Measurements from ENCODE around the gene EGFR.
A peak's percentile ranks its signal among the peaks of the same experiment; 100 is the strongest.

The EGFR gene

GRCh38 chr7:55071411-55072175 lies 52.8 kb downstream of the EGFR start:
- peak; percentile 26 for ATAC-seq
- TF ChIP-seq RARB (CRISPR knock-in tag; IDR thresholded peaks at IDR 0.05), result no peak
- no peak for TF ChIP-seq BACH2 (CRISPR knock-in tag; IDR thresholded peaks at IDR 0.05; ENCODE audit: borderline replicate concordance)
- TF ChIP-seq SNAI2 (CRISPR knock-in tag; IDR thresholded peaks at IDR 0.05), result no peak
- TF ChIP-seq OSR1 (CRISPR knock-in tag; IDR thresholded peaks at IDR 0.05), result no peak
- TF ChIP-seq, protein P1, sequence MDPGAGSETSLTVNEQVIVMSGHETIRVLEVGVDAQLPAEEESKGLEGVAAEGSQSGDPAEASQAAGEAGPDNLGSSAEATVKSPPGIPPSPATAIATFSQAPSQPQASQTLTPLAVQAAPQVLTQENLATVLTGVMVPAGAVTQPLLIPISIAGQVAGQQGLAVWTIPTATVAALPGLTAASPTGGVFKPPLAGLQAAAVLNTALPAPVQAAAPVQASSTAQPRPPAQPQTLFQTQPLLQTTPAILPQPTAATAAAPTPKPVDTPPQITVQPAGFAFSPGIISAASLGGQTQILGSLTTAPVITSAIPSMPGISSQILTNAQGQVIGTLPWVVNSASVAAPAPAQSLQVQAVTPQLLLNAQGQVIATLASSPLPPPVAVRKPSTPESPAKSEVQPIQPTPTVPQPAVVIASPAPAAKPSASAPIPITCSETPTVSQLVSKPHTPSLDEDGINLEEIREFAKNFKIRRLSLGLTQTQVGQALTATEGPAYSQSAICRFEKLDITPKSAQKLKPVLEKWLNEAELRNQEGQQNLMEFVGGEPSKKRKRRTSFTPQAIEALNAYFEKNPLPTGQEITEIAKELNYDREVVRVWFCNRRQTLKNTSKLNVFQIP (CRISPR knock-in tag; IDR thresholded peaks at IDR 0.05; ENCODE audit: borderline replicate concordance, low read depth), result no peak
- no peak for TF ChIP-seq ZFP3 (CRISPR knock-in tag; IDR thresholded peaks at IDR 0.05)
- TF ChIP-seq, protein P2, sequence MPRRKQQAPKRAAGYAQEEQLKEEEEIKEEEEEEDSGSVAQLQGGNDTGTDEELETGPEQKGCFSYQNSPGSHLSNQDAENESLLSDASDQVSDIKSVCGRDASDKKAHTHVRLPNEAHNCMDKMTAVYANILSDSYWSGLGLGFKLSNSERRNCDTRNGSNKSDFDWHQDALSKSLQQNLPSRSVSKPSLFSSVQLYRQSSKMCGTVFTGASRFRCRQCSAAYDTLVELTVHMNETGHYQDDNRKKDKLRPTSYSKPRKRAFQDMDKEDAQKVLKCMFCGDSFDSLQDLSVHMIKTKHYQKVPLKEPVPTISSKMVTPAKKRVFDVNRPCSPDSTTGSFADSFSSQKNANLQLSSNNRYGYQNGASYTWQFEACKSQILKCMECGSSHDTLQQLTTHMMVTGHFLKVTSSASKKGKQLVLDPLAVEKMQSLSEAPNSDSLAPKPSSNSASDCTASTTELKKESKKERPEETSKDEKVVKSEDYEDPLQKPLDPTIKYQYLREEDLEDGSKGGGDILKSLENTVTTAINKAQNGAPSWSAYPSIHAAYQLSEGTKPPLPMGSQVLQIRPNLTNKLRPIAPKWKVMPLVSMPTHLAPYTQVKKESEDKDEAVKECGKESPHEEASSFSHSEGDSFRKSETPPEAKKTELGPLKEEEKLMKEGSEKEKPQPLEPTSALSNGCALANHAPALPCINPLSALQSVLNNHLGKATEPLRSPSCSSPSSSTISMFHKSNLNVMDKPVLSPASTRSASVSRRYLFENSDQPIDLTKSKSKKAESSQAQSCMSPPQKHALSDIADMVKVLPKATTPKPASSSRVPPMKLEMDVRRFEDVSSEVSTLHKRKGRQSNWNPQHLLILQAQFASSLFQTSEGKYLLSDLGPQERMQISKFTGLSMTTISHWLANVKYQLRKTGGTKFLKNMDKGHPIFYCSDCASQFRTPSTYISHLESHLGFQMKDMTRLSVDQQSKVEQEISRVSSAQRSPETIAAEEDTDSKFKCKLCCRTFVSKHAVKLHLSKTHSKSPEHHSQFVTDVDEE (CRISPR knock-in tag; IDR thresholded peaks at IDR 0.05), result no peak
- TF ChIP-seq ESRRG (CRISPR knock-in tag; IDR thresholded peaks at IDR 0.05), result no peak

GRCh38 chr7:55072251-55072650 lies 53.4 kb downstream of the EGFR start:
- ATAC-seq, result no peak
- no peak for TF ChIP-seq SNAI2 (CRISPR knock-in tag; IDR thresholded peaks at IDR 0.05)
- TF ChIP-seq, protein P1 (CRISPR knock-in tag; IDR thresholded peaks at IDR 0.05; ENCODE audit: borderline replicate concordance, low read depth), result no peak
- TF ChIP-seq, protein P3, sequence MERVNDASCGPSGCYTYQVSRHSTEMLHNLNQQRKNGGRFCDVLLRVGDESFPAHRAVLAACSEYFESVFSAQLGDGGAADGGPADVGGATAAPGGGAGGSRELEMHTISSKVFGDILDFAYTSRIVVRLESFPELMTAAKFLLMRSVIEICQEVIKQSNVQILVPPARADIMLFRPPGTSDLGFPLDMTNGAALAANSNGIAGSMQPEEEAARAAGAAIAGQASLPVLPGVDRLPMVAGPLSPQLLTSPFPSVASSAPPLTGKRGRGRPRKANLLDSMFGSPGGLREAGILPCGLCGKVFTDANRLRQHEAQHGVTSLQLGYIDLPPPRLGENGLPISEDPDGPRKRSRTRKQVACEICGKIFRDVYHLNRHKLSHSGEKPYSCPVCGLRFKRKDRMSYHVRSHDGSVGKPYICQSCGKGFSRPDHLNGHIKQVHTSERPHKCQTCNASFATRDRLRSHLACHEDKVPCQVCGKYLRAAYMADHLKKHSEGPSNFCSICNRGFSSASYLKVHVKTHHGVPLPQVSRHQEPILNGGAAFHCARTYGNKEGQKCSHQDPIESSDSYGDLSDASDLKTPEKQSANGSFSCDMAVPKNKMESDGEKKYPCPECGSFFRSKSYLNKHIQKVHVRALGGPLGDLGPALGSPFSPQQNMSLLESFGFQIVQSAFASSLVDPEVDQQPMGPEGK (CRISPR knock-in tag; IDR thresholded peaks at IDR 0.05; ENCODE audit: borderline replicate concordance), result no peak
- no peak for TF ChIP-seq GLIS3 (CRISPR knock-in tag; IDR thresholded peaks at IDR 0.05)
- TF ChIP-seq, protein P4, sequence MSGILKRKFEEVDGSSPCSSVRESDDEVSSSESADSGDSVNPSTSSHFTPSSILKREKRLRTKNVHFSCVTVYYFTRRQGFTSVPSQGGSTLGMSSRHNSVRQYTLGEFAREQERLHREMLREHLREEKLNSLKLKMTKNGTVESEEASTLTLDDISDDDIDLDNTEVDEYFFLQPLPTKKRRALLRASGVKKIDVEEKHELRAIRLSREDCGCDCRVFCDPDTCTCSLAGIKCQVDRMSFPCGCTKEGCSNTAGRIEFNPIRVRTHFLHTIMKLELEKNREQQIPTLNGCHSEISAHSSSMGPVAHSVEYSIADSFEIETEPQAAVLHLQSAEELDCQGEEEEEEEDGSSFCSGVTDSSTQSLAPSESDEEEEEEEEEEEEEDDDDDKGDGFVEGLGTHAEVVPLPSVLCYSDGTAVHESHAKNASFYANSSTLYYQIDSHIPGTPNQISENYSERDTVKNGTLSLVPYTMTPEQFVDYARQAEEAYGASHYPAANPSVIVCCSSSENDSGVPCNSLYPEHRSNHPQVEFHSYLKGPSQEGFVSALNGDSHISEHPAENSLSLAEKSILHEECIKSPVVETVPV (CRISPR knock-in tag; IDR thresholded peaks at IDR 0.05), result no peak
- no peak for TF ChIP-seq ZFP3 (CRISPR knock-in tag; IDR thresholded peaks at IDR 0.05)
- TF ChIP-seq ZFP30 (CRISPR knock-in tag; IDR thresholded peaks at IDR 0.05), result no peak
- TF ChIP-seq CSDC2 (CRISPR knock-in tag; IDR thresholded peaks at IDR 0.05), result no peak
- TF ChIP-seq, protein P2 (CRISPR knock-in tag; IDR thresholded peaks at IDR 0.05), result no peak
- no peak for TF ChIP-seq BACH2 (CRISPR knock-in tag; IDR thresholded peaks at IDR 0.05; ENCODE audit: borderline replicate concordance)
- TF ChIP-seq, protein P5, sequence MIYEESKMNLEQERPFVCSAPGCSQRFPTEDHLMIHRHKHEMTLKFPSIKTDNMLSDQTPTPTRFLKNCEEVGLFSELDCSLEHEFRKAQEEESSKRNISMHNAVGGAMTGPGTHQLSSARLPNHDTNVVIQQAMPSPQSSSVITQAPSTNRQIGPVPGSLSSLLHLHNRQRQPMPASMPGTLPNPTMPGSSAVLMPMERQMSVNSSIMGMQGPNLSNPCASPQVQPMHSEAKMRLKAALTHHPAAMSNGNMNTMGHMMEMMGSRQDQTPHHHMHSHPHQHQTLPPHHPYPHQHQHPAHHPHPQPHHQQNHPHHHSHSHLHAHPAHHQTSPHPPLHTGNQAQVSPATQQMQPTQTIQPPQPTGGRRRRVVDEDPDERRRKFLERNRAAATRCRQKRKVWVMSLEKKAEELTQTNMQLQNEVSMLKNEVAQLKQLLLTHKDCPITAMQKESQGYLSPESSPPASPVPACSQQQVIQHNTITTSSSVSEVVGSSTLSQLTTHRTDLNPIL (CRISPR knock-in tag; IDR thresholded peaks at IDR 0.05; ENCODE audit: low read depth), result no peak
- no peak for TF ChIP-seq ESRRG (CRISPR knock-in tag; IDR thresholded peaks at IDR 0.05)
- TF ChIP-seq OSR1 (CRISPR knock-in tag; IDR thresholded peaks at IDR 0.05), result no peak
- TF ChIP-seq RARB (CRISPR knock-in tag; IDR thresholded peaks at IDR 0.05), result no peak
- TF ChIP-seq ZNF70 (CRISPR knock-in tag; IDR thresholded peaks at IDR 0.05), result no peak
- no peak for TF ChIP-seq ZC3H10 (CRISPR knock-in tag; IDR thresholded peaks at IDR 0.05)
- TF ChIP-seq ZNF8 (CRISPR knock-in tag; IDR thresholded peaks at IDR 0.05), result no peak
- TF ChIP-seq ARNTL (CRISPR knock-in tag; IDR thresholded peaks at IDR 0.05; ENCODE audit: borderline replicate concordance, low read depth), result no peak
- no peak for TF ChIP-seq ISL1 (CRISPR knock-in tag; IDR thresholded peaks at IDR 0.05)

Data from SK-N-SH treated with all-trans-retinoic acid at 6 μM for 48 hours (cell line).